ENCODE results near the gene NAPB.

- no peak for TF ChIP-seq EZH2 (IDR thresholded peaks at IDR 0.05; ENCODE audit: borderline replicate concordance, low read length)
- no peak for TF ChIP-seq CTCF (IDR thresholded peaks at IDR 0.05; ENCODE audit: low read length)
Observed at GRCh38 chr20:23406880-23407279, 14.4 kb downstream of the NAPB start.
